Measurements from ENCODE around the gene SEMA4D.

DNA sequence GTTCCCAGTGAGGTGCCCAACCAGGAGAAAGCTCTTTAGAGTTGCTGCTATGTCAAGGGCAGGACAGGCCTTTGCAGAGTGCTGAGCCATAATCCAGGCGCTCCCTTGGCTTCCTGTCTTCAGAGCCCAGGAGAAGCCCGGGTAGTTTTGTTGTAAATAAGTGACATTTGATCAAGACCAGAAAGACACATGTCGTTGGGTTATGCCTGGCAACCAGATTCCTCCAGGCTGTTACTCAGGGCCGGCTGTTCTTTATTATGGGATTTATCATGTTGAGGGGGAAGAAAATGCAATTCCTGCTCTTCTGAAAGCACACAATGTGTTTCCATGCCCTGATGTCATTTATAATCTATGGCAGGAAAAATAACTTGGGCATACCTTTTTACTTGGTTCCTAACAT lies 39.3 kb upstream of the SEMA4D start:
- TF ChIP-seq, protein P1, sequence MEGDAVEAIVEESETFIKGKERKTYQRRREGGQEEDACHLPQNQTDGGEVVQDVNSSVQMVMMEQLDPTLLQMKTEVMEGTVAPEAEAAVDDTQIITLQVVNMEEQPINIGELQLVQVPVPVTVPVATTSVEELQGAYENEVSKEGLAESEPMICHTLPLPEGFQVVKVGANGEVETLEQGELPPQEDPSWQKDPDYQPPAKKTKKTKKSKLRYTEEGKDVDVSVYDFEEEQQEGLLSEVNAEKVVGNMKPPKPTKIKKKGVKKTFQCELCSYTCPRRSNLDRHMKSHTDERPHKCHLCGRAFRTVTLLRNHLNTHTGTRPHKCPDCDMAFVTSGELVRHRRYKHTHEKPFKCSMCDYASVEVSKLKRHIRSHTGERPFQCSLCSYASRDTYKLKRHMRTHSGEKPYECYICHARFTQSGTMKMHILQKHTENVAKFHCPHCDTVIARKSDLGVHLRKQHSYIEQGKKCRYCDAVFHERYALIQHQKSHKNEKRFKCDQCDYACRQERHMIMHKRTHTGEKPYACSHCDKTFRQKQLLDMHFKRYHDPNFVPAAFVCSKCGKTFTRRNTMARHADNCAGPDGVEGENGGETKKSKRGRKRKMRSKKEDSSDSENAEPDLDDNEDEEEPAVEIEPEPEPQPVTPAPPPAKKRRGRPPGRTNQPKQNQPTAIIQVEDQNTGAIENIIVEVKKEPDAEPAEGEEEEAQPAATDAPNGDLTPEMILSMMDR (IDR thresholded peaks at IDR 0.05; ENCODE audit: low read depth, low read length) = no peak
- no peak for TF ChIP-seq EZH2phosphoT487 (IDR thresholded peaks at IDR 0.05; ENCODE audit: low read depth)
